ENCODE measurements around the gene MXI1.
"Not testable (repeated sequence)": the region's sequence is repeated elsewhere in the genome, so short reads cannot be mapped to it uniquely, and the experiment has no call there.

MXI1 gene

DNA sequence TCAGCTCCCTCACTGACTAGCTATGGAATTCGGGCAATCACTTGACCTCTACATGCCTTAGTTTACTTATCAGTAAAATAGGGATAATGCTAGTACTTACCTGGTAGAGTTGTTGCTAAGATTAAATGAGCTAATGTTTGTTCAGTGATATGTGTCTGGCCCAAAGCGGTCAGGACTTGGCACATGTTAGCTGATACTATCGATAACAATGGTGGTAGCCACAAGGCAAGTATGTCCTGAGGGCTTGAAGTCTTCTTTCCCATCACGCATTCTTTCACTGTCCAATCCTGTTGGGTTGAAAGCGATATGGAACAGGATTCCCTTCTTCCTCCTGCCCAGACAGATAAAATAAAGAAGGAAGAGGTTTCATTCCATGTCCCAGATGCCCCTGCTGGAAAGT lies 25.5 kb upstream of the MXI1 start:
- DNase-seq (ENCODE audit: low spot score) = no peak

DNA sequence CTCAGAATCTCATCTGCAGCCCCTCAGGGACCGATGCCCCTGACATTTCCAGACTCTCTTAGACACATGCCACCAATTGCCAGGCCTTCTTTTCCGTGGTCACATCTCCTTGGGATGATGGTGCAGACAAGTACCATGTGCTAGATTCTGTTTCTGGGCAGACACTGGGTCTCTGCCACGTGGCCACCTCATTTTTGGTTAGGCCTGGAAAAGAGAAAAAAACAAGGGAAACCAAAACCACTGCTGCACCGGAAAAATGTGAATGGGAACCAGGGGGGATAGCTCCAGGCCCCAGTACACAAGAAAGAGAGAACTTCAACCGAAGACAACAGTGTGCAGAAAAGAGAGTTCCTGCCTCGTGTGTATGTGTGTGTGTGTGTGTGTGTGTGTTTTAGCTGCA lies 23.0 kb upstream of the MXI1 start:
- no peak for DNase-seq (ENCODE audit: low spot score)

GRCh38 chr10:110185646-110186182 lies 21.7 kb upstream of the MXI1 start:
- DNase-seq (ENCODE audit: low spot score) = not testable (repeated sequence)

GRCh38 chr10:110190170-110190569 lies 17.2 kb upstream of the MXI1 start:
- DNase-seq (ENCODE audit: low spot score) = no peak

GRCh38 chr10:110192552-110192951 lies 14.9 kb upstream of the MXI1 start:
- no peak for DNase-seq (ENCODE audit: low spot score)

GRCh38 chr10:110200503-110200902 lies 6.9 kb upstream of the MXI1 start:
- DNase-seq (ENCODE audit: low spot score) = no peak

GRCh38 chr10:110201046-110201445 lies 6.4 kb upstream of the MXI1 start:
- DNase-seq (ENCODE audit: low spot score) = not testable (repeated sequence)

DNA sequence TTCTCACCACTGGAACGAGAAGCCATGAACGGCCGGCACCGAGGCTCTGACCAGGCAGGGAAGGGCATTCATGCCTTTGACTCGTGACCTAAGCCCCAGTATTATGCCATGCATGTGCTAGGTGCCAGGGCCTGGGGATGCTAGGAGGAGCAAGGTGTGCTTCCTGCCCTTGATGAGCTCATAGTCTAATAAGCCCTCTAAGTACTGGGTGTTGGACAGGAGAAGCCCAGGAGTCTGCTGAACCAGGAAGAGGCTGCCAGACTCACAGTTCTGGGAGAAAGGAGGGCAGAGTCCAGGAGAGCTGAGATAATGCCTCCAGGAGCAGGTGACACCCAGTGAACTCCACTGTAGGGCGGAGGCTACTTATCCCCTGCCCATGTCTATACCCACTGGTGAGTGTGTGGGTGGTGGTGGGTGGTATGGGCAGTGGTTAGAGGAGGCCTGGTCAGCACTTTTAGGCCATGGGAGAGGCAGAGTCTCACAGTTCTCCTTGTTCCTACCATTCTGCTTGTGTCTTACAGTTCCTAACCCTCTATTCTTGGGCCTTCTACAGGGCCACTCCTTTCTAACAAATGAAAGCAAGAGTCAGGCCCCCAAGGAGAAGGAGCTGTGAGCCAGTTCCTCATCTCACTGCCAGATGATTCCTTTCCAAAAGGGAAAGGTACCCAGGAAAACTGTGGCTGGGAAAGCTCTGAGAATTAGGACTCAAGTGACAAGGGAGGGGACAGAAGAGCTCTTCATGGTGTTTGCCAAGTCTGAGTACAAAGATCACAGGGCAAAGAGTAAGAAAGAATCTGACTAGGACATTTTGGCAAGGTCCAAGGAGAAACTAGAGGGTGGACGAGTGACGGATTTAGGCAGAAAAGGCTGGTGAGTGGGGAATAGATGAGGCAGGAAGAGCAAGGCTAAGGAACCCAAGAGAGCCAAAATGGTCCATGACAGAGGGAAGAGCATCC lies 3.6 kb upstream of the MXI1 start:
- peak; percentile 49 for DNase-seq (ENCODE audit: low spot score)

- no peak for DNase-seq (ENCODE audit: low spot score)
These were observed 2.2 kb upstream of the MXI1 start for GRCh38 chr10:110205051-110205675.

GRCh38 chr10:110207805-110208613 lies 604 bp downstream of the MXI1 start:
- DNase-seq (ENCODE audit: low spot score) = peak; percentile 23

- DNase-seq (ENCODE audit: low spot score) = peak; percentile 49
These were observed 1.4 kb downstream of the MXI1 start for GRCh38 chr10:110208614-110209453.

- DNase-seq (ENCODE audit: low spot score) = peak; percentile 45
These were observed 2.1 kb downstream of the MXI1 start for GRCh38 chr10:110209454-110209925.

GRCh38 chr10:110209926-110210673 lies 2.7 kb downstream of the MXI1 start:
- DNase-seq (ENCODE audit: low spot score) = peak; percentile 20

- DNase-seq (ENCODE audit: low spot score) = peak; percentile 98
These were observed 3.5 kb downstream of the MXI1 start for GRCh38 chr10:110210674-110211464.

- DNase-seq (ENCODE audit: low spot score) = no peak
These were observed 4.0 kb downstream of the MXI1 start for GRCh38 chr10:110211465-110211843.

GRCh38 chr10:110212119-110213006 lies 5.0 kb downstream of the MXI1 start:
- DNase-seq (ENCODE audit: low spot score) = peak; percentile 18

GRCh38 chr10:110214371-110214826 lies 7.0 kb downstream of the MXI1 start:
- DNase-seq (ENCODE audit: low spot score) = no peak
